ENCODE results near the gene ZSCAN29. TPM values are rescaled to one million over a fixed set of nuclear protein-coding genes. Genes with fewer than 3 reads are reported as not detected.

Gene ZSCAN29
- total RNA-seq, 1 experiment from 2014 or later, result 38.9 TPM

- no peak overlapping the region for H3K27ac Mint-ChIP-seq (ENCODE audit: low read depth, unreplicated experiment)
- CTCF ChIA-PET, result interaction anchor here (1.2 to 1.9 kb wide), 2 partner anchors 9 to 136 kb away, joined by 3 to 15 read pairs; partner anchors contain the start of genes TUBGCP4 and ZSCAN29
These were observed 10.0 kb downstream of the ZSCAN29 start for GRCh38 chr15:43360821-43361220.

GRCh38 chr15:43352693-43353382 is 18.0 kb downstream of the ZSCAN29 start:
- no peak for DNase-seq (ENCODE audit: unreplicated experiment)
- Mint-ChIP-seq H3K4me3 (ENCODE audit: unreplicated experiment) (no peak overlapping the region), H3K27ac (ENCODE audit: low read depth, unreplicated experiment) (no peak overlapping the region), H3K36me3 (ENCODE audit: insufficient read depth, unreplicated experiment) (peaks cover 10% of the 10 kb centered on the region), H3K4me1 (ENCODE audit: insufficient read depth, unreplicated experiment) (no peaks in the 10 kb centered on the region), H3K27me3 (ENCODE audit: insufficient read depth, unreplicated experiment) (no peaks in the 10 kb centered on the region), H3K9me3 (ENCODE audit: unreplicated experiment) (no peaks in the 10 kb centered on the region)
- intact Hi-C loops (cut with micrococcal nuclease), result no loop called here
- BruUV-seq (replicated peaks), result no TSS peak
- CTCF ChIA-PET, result interaction anchor here (1.5 kb wide), 1 partner anchor 18 kb away, joined by 3 read pairs; the partner anchor contains the start of genes TUBGCP4 and ZSCAN29
- POLR2A ChIA-PET, result interaction anchor here (1.4 kb wide), 1 partner anchor 21 kb away, joined by 4 read pairs; no protein-coding TSS in a partner anchor
- TF ChIP-seq CTCF (IDR thresholded peaks at IDR 0.05; ENCODE audit: unreplicated experiment), result no peak

More at GRCh38 chr15:43360821-43361220, 10.0 kb downstream of the ZSCAN29 start:
- no peak for TF ChIP-seq CTCF (IDR thresholded peaks at IDR 0.05; ENCODE audit: unreplicated experiment)
- no peaks in the 10 kb centered on the region for H3K4me1 Mint-ChIP-seq (ENCODE audit: insufficient read depth, unreplicated experiment)
- H3K4me3 Mint-ChIP-seq (ENCODE audit: unreplicated experiment), result no peak overlapping the region
- POLR2A ChIA-PET, result interaction anchor here (1.9 to 2.2 kb wide), 2 partner anchors 10 to 12 kb away, joined by 9 to 12 read pairs; partner anchors contain the start of genes TUBGCP4 and ZSCAN29
- intact Hi-C loops (cut with micrococcal nuclease), result no loop called here
- no peak for DNase-seq (ENCODE audit: unreplicated experiment)
- no TSS peak for BruUV-seq (replicated peaks)
- H3K27me3 Mint-ChIP-seq (ENCODE audit: insufficient read depth, unreplicated experiment), result no peaks in the 10 kb centered on the region
- H3K9me3 Mint-ChIP-seq (ENCODE audit: unreplicated experiment), result peaks cover 19% of the 10 kb centered on the region
- H3K36me3 Mint-ChIP-seq (ENCODE audit: insufficient read depth, unreplicated experiment), result peaks cover 66% of the 10 kb centered on the region

- ChIA-PET CTCF (no interaction called here), POLR2A (interaction anchor here (0.7 kb wide), 1 partner anchor 161 kb away, joined by 3 read pairs; no protein-coding TSS in a partner anchor)
- Mint-ChIP-seq H3K36me3 (ENCODE audit: insufficient read depth, unreplicated experiment) (peaks cover 38% of the 10 kb centered on the region), H3K27me3 (ENCODE audit: insufficient read depth, unreplicated experiment) (no peaks in the 10 kb centered on the region), H3K9me3 (ENCODE audit: unreplicated experiment) (no peaks in the 10 kb centered on the region), H3K4me3 (ENCODE audit: unreplicated experiment) (no peak overlapping the region), H3K4me1 (ENCODE audit: insufficient read depth, unreplicated experiment) (no peaks in the 10 kb centered on the region), H3K27ac (ENCODE audit: low read depth, unreplicated experiment) (no peak overlapping the region)
- TF ChIP-seq CTCF (IDR thresholded peaks at IDR 0.05; ENCODE audit: unreplicated experiment), result no peak
- no TSS peak for BruUV-seq (replicated peaks)
- DNase-seq (ENCODE audit: unreplicated experiment), result no peak
- intact Hi-C loops (cut with micrococcal nuclease), result no loop called here
These were observed 23.7 kb downstream of the ZSCAN29 start for GRCh38 chr15:43347114-43347513.

GRCh38 chr15:43346305-43346704 is 24.5 kb downstream of the ZSCAN29 start:
- CTCF ChIA-PET, result no interaction called here

More at GRCh38 chr15:43346305-43346704, 24.5 kb downstream of the ZSCAN29 start:
- BruUV-seq (replicated peaks), result no TSS peak
- Mint-ChIP-seq H3K9me3 (ENCODE audit: unreplicated experiment) (no peaks in the 10 kb centered on the region), H3K4me1 (ENCODE audit: insufficient read depth, unreplicated experiment) (no peaks in the 10 kb centered on the region), H3K4me3 (ENCODE audit: unreplicated experiment) (no peak overlapping the region), H3K27me3 (ENCODE audit: insufficient read depth, unreplicated experiment) (no peaks in the 10 kb centered on the region), H3K36me3 (ENCODE audit: insufficient read depth, unreplicated experiment) (peaks cover 38% of the 10 kb centered on the region), H3K27ac (ENCODE audit: low read depth, unreplicated experiment) (no peak overlapping the region)
- POLR2A ChIA-PET, result interaction anchor here (0.8 kb wide), 1 partner anchor 9 kb away, joined by 3 read pairs; no protein-coding TSS in a partner anchor
- no peak for TF ChIP-seq CTCF (IDR thresholded peaks at IDR 0.05; ENCODE audit: unreplicated experiment)
- intact Hi-C loops (cut with micrococcal nuclease), result no loop called here
- peak; percentile 11 for DNase-seq (ENCODE audit: unreplicated experiment)

All from MCF 10A (cell line).